GM19025 (cell line): ENCODE results near the gene GRXCR1.

ENCODE experiments used
- ATAC-seq: cut with Tn5 transposase; IDR thresholded peaks from one replicate; pipeline ENCODE4 v1.9.1; 2021; ENCODE audit warnings: mild to moderate bottlenecking, low read depth, moderate library complexity; ENCODE audit not compliant: unreplicated experiment

GRXCR1 gene

GRCh38 chr4:42892413-42892812 lies at the start of gene GRXCR1:
GRXCR1 (plus strand) TSS chr4:42892713; CDS start chr4:42893267, 554 bp downstream.
- ATAC-seq, result no peak

GRCh38 chr4:42843694-42844093 lies 48.8 kb upstream of the GRXCR1 start:
- no peak for ATAC-seq

- no peak for ATAC-seq
Measured at GRCh38 chr4:42844422-42845070, 48.0 kb upstream of the GRXCR1 start.

- no peak for ATAC-seq
Measured at GRCh38 chr4:42845586-42845985, 46.9 kb upstream of the GRXCR1 start.

GRCh38 chr4:42855779-42856178 lies 36.7 kb upstream of the GRXCR1 start:
- no peak for ATAC-seq

GRCh38 chr4:42865572-42866189 lies 26.8 kb upstream of the GRXCR1 start:
- ATAC-seq, result no peak

- ATAC-seq, result no peak
Measured at GRCh38 chr4:42871261-42871660, 21.3 kb upstream of the GRXCR1 start.

GRCh38 chr4:42871671-42872290 lies 20.7 kb upstream of the GRXCR1 start:
- no peak for ATAC-seq

GRCh38 chr4:42878863-42879262 lies 13.7 kb upstream of the GRXCR1 start:
- no peak for ATAC-seq

GRCh38 chr4:42881253-42881652 lies 11.3 kb upstream of the GRXCR1 start:
- no peak for ATAC-seq

GRCh38 chr4:42891644-42892043 lies 869 bp upstream of the GRXCR1 start:
- no peak for ATAC-seq

GRCh38 chr4:42895452-42895851 lies 2.9 kb downstream of the GRXCR1 start:
- ATAC-seq, result no peak

GRCh38 chr4:42904986-42905385 lies 12.5 kb downstream of the GRXCR1 start:
- no peak for ATAC-seq

- ATAC-seq, result no peak
Measured at GRCh38 chr4:42905591-42905990, 13.1 kb downstream of the GRXCR1 start.

- ATAC-seq, result no peak
Measured at GRCh38 chr4:42906341-42906740, 13.8 kb downstream of the GRXCR1 start.

- no peak for ATAC-seq
Measured at GRCh38 chr4:42906891-42907759, 14.6 kb downstream of the GRXCR1 start.

- ATAC-seq, result no peak
Measured at GRCh38 chr4:42910459-42910858, 17.9 kb downstream of the GRXCR1 start.

- no peak for ATAC-seq
Measured at GRCh38 chr4:42914937-42915336, 22.4 kb downstream of the GRXCR1 start.

GRCh38 chr4:42915484-42915883 lies 23.0 kb downstream of the GRXCR1 start:
- no peak for ATAC-seq

GRCh38 chr4:42917296-42917695 lies 24.8 kb downstream of the GRXCR1 start:
- no peak for ATAC-seq

GRCh38 chr4:42923431-42923830 lies 30.9 kb downstream of the GRXCR1 start:
- no peak for ATAC-seq
